Gastrocnemius medialis (tissue), 4 donors: ENCODE measurements around the gene OR2AG1.

ENCODE experiments used
- POLR2A ChIP-seq, 2 donors: fragments of 450-650 bp; IDR thresholded peaks; one replicate each; pipeline ENCODE4 v1.6.1; 2017; ENCODE audit warnings: antibody characterized with exemption in 2 of 2, mild to moderate bottlenecking in 2 of 2, moderate library complexity in 2 of 2
- TF ChIP-seq, protein P1 (sequence below), 5 experiments: fragments of 450-650 bp in 3 of 5; fragments of 200-600 bp in 2 of 5; sonication (generic) in 2 of 5; IDR thresholded peaks in 4 of 5; conservative IDR thresholded peaks in 1 of 5; 1 replicate in 4 of 5; 2 replicates in 1 of 5; pipeline ENCODE4 v1.5.1; 2016 to 2019; ENCODE audit warnings: antibody characterized with exemption in 5 of 5, mild to moderate bottlenecking in 3 of 5, moderate library complexity in 3 of 5

DNA sequence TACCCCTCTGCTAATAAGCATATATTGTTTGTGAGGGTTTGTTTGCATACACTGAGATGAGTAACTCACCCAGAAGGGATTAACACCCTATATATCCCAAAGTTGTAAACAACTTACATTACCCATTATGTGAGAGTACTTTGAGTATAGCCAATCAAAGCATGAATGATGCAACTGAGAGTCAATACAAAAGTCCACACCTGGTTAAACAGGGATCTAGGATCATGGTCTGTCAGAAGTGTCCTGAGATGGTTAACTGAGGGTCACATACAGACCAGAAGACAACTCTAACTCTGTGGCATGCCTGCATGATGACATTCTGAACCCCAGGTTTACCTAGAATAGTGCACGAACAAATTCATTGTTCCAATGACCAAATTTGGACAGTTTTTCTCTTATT is 45.3 kb downstream of the OR2AG1 start:
- TF ChIP-seq, protein P1, sequence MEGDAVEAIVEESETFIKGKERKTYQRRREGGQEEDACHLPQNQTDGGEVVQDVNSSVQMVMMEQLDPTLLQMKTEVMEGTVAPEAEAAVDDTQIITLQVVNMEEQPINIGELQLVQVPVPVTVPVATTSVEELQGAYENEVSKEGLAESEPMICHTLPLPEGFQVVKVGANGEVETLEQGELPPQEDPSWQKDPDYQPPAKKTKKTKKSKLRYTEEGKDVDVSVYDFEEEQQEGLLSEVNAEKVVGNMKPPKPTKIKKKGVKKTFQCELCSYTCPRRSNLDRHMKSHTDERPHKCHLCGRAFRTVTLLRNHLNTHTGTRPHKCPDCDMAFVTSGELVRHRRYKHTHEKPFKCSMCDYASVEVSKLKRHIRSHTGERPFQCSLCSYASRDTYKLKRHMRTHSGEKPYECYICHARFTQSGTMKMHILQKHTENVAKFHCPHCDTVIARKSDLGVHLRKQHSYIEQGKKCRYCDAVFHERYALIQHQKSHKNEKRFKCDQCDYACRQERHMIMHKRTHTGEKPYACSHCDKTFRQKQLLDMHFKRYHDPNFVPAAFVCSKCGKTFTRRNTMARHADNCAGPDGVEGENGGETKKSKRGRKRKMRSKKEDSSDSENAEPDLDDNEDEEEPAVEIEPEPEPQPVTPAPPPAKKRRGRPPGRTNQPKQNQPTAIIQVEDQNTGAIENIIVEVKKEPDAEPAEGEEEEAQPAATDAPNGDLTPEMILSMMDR (IDR thresholded peaks at IDR 0.05 in 4 of 5, conservative IDR thresholded peaks at IDR 0.05 in 1 of 5) = no peak
- TF ChIP-seq POLR2A (IDR thresholded peaks at IDR 0.05) = no peak
